Glomerular visceral epithelial cell (primary cell): Measurements from ENCODE around the gene LSP1.

Experiments used
- DNase-seq: peaks from one replicate; pipeline ENCODE4 v3.0.0-alpha.2; 2016; ENCODE audit errors: extremely low spot score

Gene LSP1

GRCh38 chr11:1890856-1891830, 38.3 kb downstream of the LSP1 start:
- no peak for DNase-seq

- no peak for DNase-seq
Observed at GRCh38 chr11:1891831-1892115, 38.9 kb downstream of the LSP1 start, which contains the start of gene PRR33. PRR33 (minus strand) TSS chr11:1891895; CDS start chr11:1890584, 1,311 bp downstream.

GRCh38 chr11:1892116-1892515, 39.2 kb downstream of the LSP1 start:
- DNase-seq, result no peak

- DNase-seq, result no peak
Observed at GRCh38 chr11:1892558-1892957, 39.7 kb downstream of the LSP1 start.

GRCh38 chr11:1893581-1894359, 40.9 kb downstream of the LSP1 start:
- DNase-seq, result no peak

- no peak for DNase-seq
Observed at GRCh38 chr11:1894759-1895158, 41.9 kb downstream of the LSP1 start.

- DNase-seq, result no peak
Observed at GRCh38 chr11:1896468-1896867, 43.6 kb downstream of the LSP1 start.

- DNase-seq, result no peak
Observed at GRCh38 chr11:1896923-1897322, 44.0 kb downstream of the LSP1 start.

GRCh38 chr11:1899090-1899489, 46.2 kb downstream of the LSP1 start:
- no peak for DNase-seq

- DNase-seq, result no peak
Observed at GRCh38 chr11:1899686-1900085, 46.8 kb downstream of the LSP1 start.

- no peak for DNase-seq
Observed at GRCh38 chr11:1906181-1906580, 53.3 kb downstream of the LSP1 start.

GRCh38 chr11:1906611-1907423, 53.9 kb downstream of the LSP1 start:
- DNase-seq, result no peak

GRCh38 chr11:1908618-1909017, 55.7 kb downstream of the LSP1 start:
- no peak for DNase-seq

- DNase-seq, result no peak
Observed at GRCh38 chr11:1909524-1909923, 56.6 kb downstream of the LSP1 start.

- no peak for DNase-seq
Observed at GRCh38 chr11:1912289-1912878, 59.5 kb downstream of the LSP1 start.

- no peak for DNase-seq
Observed at GRCh38 chr11:1913271-1914060, 60.6 kb downstream of the LSP1 start.

GRCh38 chr11:1915795-1916131, 62.9 kb downstream of the LSP1 start:
- DNase-seq, result no peak

GRCh38 chr11:1916132-1916985, 63.5 kb downstream of the LSP1 start:
- DNase-seq, result no peak

- DNase-seq, result no peak
Observed at GRCh38 chr11:1916986-1917522, 64.2 kb downstream of the LSP1 start.
